ENCODE results near the gene LRRC8D.
A peak's percentile ranks its signal among the peaks of the same experiment; 100 is the strongest.

The LRRC8D gene

GRCh38 chr1:89897347-89898133 lies 76.7 kb downstream of the LRRC8D start:
- no peak for DNase-seq

GRCh38 chr1:89898150-89898549 lies 77.3 kb downstream of the LRRC8D start:
- DNase-seq: no peak

GRCh38 chr1:89898695-89899470 lies 78.1 kb downstream of the LRRC8D start:
- DNase-seq: no peak

GRCh38 chr1:89900323-89900722 lies 79.5 kb downstream of the LRRC8D start:
- no peak for DNase-seq

- no peak for DNase-seq
Observed at GRCh38 chr1:89900791-89901708, 80.2 kb downstream of the LRRC8D start.

GRCh38 chr1:89901957-89902669 lies 81.3 kb downstream of the LRRC8D start:
- no peak for DNase-seq

- DNase-seq: no peak
Observed at GRCh38 chr1:89903550-89903949, 82.7 kb downstream of the LRRC8D start.

- DNase-seq: peak; percentile 35
Observed at GRCh38 chr1:89904219-89904980, 83.6 kb downstream of the LRRC8D start.

GRCh38 chr1:89905395-89906058 lies 84.7 kb downstream of the LRRC8D start:
- DNase-seq: no peak

- DNase-seq: no peak
Observed at GRCh38 chr1:89906088-89906487, 85.3 kb downstream of the LRRC8D start.

GRCh38 chr1:89907727-89908212 lies 86.9 kb downstream of the LRRC8D start:
- DNase-seq: peak; percentile 85

- DNase-seq: no peak
Observed at GRCh38 chr1:89908273-89908671, 87.4 kb downstream of the LRRC8D start.

GRCh38 chr1:89908672-89909436 lies 88.0 kb downstream of the LRRC8D start:
- DNase-seq: peak; percentile 86

- DNase-seq: no peak
Observed at GRCh38 chr1:89910268-89910667, 89.4 kb downstream of the LRRC8D start.

- DNase-seq: no peak
Observed at GRCh38 chr1:89910780-89911179, 89.9 kb downstream of the LRRC8D start.

- DNase-seq: no peak
Observed at GRCh38 chr1:89911191-89911991, 90.6 kb downstream of the LRRC8D start.

GRCh38 chr1:89912073-89912472 lies 91.2 kb downstream of the LRRC8D start:
- no peak for DNase-seq

- no peak for DNase-seq
Observed at GRCh38 chr1:89913353-89914095, 92.7 kb downstream of the LRRC8D start.
